HG02840 (cell line): ENCODE data around the gene ANKRD44.
A peak's percentile ranks its signal among the peaks of the same experiment; 100 is the strongest.

Experiments
- ATAC-seq: cut with Tn5 transposase; IDR thresholded peaks from one replicate; pipeline ENCODE4 v1.9.1; 2021; ENCODE audit warnings: mild to moderate bottlenecking, moderate library complexity, moderate number of reproducible peaks; ENCODE audit not compliant: unreplicated experiment, low FRiP score

ANKRD44 gene

DNA sequence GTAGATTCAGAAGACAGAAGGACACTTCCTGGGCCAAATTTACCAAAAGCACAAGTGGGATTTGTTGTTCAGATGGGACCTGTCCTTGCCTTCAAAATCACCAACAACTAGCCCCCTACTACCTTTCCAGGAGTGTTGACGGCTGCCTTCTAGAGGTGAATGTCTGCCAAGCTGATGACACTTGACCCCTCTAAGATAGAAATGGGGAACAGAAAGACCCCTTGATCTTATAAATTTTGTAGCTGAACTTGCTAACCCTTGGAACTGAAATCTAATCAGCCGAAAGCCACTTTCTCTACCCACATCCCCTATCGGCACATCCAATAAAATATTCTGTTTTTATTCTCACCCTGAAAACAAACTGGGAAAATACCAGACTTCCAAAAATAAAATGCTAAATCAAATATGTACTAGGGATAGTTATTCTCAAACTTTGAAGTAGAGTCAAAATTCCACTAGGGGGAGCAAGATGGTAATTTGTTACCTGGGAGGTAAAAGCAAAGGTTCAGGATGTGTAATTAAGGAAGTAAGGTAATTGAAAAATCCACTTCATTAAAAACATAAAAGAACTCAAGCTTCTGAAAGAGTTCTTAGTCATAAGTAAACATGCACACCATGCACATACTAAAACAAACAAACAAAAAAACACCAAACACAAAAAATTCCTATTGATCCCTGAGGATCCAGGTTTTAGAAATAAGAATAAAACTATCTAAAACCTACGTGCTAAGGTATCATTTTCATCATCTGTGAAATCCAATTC lies 119.2 kb downstream of the ANKRD44 start:
- ATAC-seq: no peak

DNA sequence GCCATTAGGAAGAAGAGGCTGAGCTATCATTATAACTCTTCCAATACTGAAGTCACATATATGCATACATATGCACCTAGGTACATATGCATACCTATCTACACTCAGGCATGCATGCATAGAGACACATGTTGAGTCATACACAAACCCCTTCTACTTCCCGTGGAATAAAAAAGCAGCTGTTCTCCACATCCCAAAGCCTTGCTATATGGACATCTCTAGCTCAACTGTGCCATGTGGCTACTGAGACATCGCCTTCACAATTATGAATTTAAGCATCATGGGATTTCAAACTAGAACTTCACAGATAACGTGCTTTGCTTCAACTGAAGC lies 120.5 kb downstream of the ANKRD44 start:
- ATAC-seq: no peak

DNA sequence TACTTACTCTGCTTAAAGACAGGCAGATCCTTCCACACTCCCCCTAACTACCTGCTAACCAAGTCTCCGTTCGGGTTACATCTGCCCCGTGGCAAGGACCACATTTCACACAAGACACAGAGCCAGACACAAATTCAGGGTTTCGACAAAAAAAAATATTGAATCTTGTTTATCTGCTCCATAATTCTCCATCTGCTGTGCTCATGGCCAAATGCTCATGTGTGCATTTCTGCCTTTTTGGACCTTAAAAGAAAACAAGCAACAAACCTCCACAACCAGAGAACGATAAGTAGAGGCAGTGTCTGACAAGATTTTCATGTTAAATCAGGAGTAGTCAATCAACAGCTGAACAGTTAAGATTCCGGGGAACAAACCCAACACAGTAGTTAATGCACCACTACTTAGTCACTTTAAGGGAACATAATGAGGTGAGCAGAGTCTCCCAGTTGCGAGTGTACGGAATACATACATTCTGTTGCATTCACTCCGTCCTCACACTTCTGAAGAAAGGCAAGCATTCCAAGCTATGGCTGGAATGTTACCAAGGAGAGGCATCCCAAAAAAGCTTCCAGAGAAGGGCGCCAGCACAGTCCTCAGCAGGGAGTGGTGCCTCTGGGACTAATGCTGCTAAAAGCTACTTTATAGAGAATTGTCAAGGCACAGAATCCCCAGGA lies 121.0 kb downstream of the ANKRD44 start:
- no peak for ATAC-seq

DNA sequence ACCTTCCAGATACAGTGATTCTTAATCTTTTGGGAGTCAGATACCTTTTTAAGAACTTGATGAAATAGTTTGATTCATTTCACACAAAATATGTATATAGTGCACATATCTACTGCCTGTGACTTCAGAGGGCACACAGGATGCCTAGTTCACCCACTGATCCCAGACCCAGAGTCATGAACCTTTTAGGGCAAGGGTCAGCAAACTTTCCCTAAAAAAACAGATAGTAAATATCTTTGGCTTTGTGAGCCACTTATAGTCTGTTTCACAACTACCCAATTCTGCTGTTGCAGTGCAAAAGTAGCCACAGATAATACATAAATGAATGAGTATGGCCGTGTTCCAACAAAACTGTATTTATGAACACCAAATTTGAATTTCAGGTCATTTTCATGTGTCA lies 124.9 kb downstream of the ANKRD44 start:
- ATAC-seq: no peak

DNA sequence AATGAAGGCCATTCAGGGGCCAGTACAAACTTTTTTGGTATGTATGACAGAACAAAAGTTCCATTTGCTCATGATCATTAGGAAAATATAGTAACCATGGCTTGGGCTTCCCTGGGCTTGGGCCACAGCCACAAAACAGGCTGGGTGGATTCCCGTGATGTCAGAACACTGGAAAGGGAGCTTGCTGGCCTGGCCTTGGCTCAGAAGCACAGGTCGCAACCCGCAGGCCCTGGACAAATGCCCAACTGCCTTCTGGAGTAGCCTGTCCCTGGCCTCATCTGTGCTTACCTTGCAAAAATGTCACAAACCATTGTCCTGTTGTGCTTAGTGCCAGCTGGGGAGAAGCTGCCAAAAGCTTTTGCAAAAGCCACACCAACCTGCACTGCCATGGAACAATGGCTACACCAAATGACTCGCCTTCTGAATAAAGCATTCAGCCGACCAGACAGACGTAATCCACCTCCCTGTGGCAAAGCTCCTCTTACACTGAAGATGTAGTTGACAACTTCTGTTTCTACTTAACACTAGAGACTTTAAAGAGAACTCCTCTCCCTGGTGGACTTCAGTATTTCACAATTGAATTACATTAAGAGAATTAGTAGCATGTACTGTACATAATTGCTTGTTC lies 125.5 kb downstream of the ANKRD44 start:
- no peak for ATAC-seq

DNA sequence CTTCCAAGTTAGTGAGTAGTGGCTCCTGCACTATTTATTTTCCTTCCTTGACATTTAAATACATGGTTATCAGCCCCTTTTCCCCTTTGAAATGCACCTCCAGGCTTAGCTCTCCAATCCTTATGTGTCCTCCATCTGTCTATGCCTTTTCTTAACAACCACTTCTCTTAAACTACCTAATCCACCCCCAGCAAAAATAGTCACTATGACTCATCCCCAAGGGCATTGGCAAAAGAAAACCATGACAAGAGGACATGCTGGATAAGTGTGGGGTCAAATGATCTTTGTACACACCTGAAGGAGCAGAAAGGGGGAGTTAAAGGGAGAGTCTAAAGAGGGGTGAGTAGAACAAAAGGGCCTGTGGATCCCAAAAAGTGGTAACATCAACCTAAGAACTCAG lies 127.2 kb downstream of the ANKRD44 start:
- ATAC-seq: no peak

DNA sequence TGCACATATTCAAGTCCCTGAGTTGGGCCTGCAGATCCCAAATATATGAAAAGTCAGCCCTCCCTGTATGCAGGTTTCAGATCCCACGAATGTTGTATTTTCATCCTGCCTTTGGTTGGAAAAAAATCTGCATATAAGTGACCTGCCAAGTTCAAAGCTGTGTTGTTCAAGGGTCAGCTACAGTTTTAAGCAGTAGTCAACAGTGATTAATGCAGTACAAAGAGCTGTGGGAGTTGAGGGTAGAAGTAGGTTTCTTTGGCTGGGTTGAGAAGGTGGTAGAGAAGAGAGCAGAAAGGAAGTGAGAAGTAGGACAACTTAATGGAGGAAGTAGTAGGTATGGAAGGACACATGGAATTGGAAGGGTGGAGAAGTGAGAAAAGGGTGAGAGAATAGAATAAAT lies 127.9 kb downstream of the ANKRD44 start:
- no peak for ATAC-seq

DNA sequence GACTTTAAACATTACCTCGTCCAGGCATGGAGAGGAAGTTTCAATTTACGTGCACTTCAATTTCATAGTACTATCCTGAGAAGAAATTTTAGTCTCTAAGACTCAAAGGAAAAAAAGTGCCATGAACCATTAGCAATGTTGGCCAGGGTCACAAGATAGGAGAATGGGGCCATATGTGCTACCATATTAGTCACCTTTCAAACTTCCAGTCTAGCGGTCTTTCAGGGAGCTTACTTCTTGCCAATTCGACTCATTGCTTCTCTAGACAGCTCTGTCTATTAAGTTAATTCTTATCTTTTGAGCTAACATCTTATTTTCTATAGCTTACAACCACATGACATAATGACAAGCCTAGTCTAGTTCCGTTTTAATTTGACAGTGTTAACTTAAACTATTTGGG lies 129.1 kb downstream of the ANKRD44 start:
- ATAC-seq: no peak

DNA sequence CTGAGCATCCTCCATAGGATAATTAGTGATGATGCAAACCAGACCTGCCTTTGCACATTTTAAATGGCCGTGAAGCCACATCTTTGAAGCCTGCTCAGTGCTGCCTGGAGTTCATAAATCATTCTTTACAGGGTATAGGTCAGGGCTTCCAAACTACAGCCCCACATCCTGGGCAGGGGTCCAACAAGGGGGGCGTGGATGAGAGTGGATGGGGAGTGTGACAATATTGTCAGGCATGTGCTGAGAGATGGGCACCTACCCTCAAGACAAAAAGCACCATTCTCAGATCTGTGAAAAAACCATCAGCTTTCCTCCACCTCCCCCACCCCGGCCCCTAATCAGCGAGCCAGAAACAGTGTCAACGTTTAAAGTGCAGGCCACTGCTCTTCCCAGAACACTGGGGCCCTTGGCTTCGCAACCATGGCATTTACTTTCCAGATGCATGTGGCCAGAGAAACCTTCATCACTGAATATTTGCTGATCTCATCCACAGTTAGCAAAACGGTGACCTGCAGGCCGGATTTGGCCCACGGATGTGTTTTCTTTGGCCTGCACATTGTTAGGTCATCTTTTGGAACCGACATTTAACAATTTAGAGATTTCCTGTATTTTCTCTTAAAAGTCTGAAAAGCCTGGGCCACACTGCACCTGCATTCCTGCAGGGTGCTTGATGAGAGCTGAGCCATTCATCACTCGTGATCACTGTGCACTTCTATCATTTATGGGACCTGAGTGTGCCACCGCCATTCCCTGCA lies 130.7 kb downstream of the ANKRD44 start:
- no peak for ATAC-seq

DNA sequence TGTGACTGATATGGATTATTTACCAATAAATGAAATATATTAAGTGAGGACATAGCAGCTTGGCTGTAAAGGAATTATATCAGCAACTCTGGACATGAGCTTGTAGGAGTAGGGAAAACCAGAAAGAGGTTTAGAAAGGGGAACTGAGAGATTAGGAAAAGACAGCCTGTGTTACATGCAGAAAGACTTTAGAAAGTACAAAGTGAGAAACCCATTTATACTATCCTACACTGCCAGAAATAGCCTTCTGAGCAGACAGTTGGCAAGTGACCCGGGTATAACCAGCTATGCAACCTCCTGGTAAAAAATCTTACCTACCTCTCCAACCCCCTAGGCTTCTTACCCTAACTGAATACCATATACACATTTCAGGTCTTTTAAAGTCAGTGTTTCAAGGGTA lies 134.1 kb downstream of the ANKRD44 start:
- no peak for ATAC-seq

DNA sequence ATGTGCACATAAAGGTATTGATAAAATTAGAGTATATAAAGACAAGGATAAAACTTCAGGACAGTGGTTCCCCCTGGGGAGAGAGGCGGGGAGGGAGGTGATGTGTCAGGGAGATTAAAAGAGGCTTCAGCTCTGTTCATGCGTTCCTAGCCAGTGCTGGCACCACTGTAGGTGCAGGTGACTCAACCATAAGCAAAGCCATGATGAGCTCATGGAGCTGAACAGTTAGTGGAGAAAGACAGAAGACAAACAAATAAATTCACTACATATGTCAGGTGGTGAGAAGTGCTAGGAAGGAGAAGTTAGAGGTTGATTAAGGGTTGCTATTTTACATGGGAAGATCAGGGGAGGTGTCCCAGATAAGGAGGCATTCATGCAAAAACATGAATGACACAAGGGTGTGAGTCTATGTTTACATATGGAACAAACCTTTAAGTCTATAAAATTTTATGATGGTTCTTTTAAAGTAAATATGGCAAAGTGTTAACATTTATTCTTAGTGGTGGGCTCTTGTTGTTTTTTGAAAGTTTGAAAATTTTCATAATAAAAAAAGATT lies 136.0 kb downstream of the ANKRD44 start:
- ATAC-seq: no peak

DNA sequence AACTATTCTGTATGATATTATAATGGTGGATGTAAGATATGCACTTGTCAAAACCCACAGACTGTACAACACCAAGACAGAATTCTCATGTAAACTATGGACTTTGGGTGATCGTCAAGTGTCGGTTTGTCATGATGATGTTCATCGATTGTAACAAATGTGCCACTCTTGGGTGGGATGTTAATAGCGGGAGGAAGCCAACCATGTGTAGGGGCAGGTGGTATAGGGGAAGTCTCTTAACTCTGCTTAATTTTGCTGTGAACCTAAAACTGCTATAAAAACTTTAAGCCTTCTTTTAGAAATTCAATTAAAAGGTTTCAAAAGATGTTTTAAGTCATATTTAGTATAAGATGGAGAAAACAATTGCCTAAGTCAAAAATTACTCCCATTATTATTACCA lies 139.0 kb downstream of the ANKRD44 start:
- ATAC-seq: no peak

DNA sequence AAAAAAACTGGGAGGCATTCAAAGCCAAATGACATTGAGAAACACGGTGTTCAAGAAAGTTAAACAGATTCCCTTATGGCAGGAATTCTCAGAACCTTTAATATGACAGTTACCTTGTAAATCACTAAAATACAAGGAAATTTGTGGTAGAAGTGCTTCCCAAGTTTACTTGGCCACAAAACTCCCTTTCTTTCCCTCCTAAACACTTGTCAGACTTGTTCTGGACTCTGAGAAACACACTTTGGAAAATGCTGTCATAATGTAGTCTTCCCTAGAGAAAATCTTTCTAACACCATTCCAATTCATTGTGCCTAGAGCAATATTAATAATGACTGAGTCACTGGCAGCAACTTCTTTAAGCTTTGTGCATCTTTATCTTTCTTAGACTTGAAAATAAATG lies 140.4 kb downstream of the ANKRD44 start:
- ATAC-seq: no peak

DNA sequence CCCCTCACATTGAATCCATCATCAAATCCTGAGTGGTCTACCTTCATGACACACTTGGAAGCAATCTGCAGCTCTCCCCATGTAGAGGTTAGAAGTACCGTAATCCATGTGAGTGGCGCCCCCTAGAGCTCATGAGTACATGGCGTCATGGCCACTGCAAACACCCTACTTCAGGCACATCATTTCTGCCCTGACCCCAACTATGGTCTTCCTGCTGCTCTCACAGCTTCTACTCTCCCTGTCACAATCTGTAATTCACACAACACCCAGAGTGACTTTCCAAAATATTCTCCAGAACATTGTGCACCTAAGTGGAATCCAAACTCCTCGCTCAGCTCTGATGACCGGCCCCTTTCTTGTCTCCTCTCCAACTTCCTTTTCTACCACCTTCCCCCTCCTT lies 141.9 kb downstream of the ANKRD44 start:
- ATAC-seq: peak; percentile 70

DNA sequence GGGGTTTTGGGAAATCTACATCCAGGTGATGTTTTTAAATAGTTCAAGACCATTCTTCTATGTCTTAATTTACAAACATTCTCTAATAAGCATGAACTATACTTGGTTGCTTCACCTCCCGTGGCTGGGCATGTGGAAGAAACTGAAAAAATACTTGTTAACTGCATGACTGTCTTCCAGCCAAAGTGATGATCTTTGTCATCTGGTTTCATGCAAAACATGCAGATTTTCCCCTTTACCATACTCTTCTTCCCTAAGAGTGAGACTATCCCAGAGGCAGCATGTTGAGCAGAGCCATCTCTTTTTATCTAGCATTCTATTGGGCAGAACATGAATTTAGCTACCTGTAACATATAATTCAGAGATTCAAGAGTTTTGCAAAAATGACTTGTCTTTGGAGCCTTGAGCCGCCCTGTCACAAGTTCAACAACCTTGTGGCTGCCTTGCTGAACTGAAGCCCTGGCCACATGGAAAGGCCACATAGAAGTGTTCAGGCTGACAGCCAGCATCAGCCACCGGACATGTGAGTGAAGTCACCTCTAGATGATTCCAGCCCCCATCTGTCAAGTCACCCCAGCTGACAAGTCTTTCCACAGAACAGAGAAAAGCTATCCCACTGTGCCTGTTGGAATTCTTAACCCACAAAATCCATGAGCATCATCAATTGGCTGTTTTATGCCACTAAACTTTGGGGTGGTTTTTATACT lies 142.8 kb downstream of the ANKRD44 start:
- ATAC-seq: no peak

DNA sequence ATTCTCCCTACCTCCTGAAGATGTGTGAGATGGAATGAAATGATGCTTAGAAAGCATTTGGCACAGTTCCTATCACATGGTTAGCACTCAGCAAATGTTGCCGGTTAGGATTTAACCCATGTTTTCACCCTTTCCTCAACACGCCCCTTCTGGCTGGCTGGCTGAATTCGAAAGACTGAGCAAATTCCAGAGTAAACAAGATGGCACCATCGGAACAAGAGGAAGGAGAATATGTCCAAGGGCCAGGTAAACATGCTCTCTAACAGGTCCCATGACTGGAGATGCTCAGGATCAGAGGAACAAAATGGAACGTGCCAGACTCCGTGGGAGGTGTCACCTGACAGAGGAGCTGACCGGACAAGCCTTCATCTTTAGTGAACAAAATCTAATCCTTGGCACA lies 145.6 kb downstream of the ANKRD44 start:
- no peak for ATAC-seq

DNA sequence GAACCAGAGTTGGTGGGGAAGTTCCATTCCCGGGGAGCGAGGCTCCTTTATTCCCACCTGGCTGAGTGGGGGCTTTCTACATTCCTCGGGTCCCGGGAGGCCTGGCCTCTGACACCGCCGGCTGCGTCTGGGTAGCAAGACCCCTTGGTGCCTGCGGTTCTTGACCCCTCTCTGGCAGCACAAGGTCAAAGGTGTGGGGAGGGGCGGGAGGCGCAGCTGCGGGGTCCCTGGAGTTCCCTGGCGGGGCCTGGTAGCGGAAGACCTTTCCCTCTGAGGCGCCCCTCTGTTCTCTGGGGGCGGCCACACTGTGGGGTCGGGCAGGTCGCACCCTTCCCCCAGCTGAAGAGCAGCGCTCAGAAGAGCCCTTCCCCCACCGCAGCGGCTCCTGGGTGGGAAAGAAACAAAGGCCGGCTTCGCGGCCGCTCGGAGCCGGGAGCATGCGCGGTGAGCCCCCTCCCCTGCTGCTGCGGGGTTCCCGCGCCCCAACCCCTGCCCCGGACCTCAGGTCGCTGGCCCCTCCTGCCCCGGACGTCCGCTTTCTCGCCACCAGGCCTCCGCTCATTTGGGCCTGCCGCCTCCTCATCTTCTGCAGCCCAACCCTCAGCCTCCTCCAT lies 146.3 kb downstream of the ANKRD44 start:
- ATAC-seq: no peak

DNA sequence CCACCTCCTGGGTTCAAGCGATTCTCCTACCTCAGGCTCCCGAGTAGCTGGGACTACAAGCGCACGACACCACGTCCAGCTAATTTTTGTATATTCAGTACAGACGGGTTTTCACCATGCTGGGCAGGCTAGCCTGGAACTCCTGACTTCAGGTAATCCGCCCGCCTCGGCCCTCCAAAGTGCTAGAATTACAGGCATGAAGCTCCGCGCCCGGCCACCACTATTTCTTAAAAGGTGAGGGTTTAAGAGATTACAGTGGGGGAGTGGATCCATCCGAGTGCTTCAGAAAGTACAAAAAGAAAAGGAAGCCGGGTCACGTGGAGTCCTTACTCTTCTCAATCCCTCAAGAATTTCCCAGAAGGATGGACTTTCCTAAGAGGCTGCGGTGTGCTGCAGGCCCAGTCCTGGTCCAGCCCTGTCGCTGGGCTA lies 146.9 kb downstream of the ANKRD44 start:
- no peak for ATAC-seq

DNA sequence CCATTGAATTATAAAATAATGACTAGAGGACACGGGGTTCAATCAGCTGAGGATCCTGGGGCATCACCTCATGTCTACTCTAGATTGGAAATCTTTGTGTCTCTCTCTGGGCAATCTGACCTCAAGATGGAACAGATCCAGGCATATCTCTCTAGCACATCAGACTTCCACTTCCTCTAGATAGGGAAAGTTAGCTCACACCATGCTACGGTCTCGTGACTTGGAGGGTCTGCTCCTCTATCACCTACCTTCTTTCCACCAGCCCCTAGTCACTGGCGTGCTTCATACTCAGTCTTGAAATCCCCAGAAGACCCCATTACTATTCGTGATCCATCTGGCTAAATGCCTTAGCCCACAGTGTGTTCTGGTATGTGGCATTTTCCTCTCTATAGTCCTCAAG lies 148.8 kb downstream of the ANKRD44 start:
- ATAC-seq: no peak

DNA sequence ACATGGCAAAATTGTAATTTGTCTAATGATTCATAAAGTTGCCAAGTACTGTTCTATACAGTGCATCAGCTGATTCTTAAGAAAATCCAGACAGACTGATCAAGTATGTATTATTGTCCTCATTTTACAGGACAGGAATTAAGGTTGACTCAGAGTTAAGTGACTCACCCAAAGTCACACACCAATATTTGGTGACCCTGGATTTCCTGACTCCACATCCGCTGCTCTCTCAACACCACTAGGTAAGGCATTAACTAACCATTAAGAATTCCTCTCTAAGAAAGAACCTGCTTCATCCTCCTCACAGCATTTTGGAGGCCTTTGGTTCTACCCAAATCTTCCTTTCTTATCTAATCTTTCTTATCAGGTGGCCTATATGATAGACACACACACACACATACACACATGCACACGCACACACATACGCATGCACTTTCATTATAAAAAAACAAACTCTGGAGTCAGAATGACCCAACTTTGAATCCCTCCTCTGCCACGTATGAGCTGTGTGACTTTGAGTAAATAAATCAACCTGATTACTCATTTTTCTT lies 150.8 kb downstream of the ANKRD44 start:
- ATAC-seq: no peak
